T-helper 22 cell (primary cell): ENCODE measurements around the gene VAPB.

Experiments used
- DNase-seq: peaks from one replicate; pipeline ENCODE4 v3.0.0-alpha.2; 2020; ENCODE audit warnings: low read depth

The VAPB gene

GRCh38 chr20:58378704-58379103 lies 10.3 kb upstream of the VAPB start:
- no peak for DNase-seq

- DNase-seq, result no peak
Observed at GRCh38 chr20:58381627-58382026, 7.4 kb upstream of the VAPB start.

GRCh38 chr20:58382096-58382495 lies 6.9 kb upstream of the VAPB start:
- DNase-seq, result no peak

- no peak for DNase-seq
Observed at GRCh38 chr20:58384821-58385220, 4.2 kb upstream of the VAPB start.

GRCh38 chr20:58388028-58388601 lies 914 bp upstream of the VAPB start:
- no peak for DNase-seq

GRCh38 chr20:58389324-58389967 lies 417 bp downstream of the VAPB start:
- DNase-seq, result no peak

- no peak for DNase-seq
Observed at GRCh38 chr20:58389968-58390658, 1.1 kb downstream of the VAPB start.

GRCh38 chr20:58390659-58391035 lies 1.6 kb downstream of the VAPB start:
- no peak for DNase-seq

GRCh38 chr20:58392286-58392685 lies 3.3 kb downstream of the VAPB start:
- no peak for DNase-seq

GRCh38 chr20:58393299-58393698 lies 4.3 kb downstream of the VAPB start:
- DNase-seq, result no peak

- no peak for DNase-seq
Observed at GRCh38 chr20:58394801-58395200, 5.8 kb downstream of the VAPB start.

- no peak for DNase-seq
Observed at GRCh38 chr20:58395604-58396003, 6.6 kb downstream of the VAPB start.

GRCh38 chr20:58397429-58397828 lies 8.4 kb downstream of the VAPB start:
- DNase-seq, result no peak

- no peak for DNase-seq
Observed at GRCh38 chr20:58398254-58398653, 9.2 kb downstream of the VAPB start.

- no peak for DNase-seq
Observed at GRCh38 chr20:58399926-58400325, 10.9 kb downstream of the VAPB start.

GRCh38 chr20:58401162-58401561 lies 12.1 kb downstream of the VAPB start:
- DNase-seq, result no peak

- DNase-seq, result no peak
Observed at GRCh38 chr20:58402305-58402704, 13.3 kb downstream of the VAPB start.

- no peak for DNase-seq
Observed at GRCh38 chr20:58402827-58403226, 13.8 kb downstream of the VAPB start.

GRCh38 chr20:58403272-58403671 lies 14.2 kb downstream of the VAPB start:
- DNase-seq, result no peak

GRCh38 chr20:58405504-58406291 lies 16.7 kb downstream of the VAPB start:
- DNase-seq, result no peak

- no peak for DNase-seq
Observed at GRCh38 chr20:58406422-58407001, 17.5 kb downstream of the VAPB start.

- DNase-seq, result no peak
Observed at GRCh38 chr20:58407201-58407873, 18.3 kb downstream of the VAPB start.
